ENCODE results near the gene TENM4. TPM values are rescaled to one million over a fixed set of nuclear protein-coding genes. Genes with fewer than 3 reads are reported as not detected.

The TENM4 gene
- total RNA-seq, 1 donor from 2014 or later: 11.9 TPM

DNA sequence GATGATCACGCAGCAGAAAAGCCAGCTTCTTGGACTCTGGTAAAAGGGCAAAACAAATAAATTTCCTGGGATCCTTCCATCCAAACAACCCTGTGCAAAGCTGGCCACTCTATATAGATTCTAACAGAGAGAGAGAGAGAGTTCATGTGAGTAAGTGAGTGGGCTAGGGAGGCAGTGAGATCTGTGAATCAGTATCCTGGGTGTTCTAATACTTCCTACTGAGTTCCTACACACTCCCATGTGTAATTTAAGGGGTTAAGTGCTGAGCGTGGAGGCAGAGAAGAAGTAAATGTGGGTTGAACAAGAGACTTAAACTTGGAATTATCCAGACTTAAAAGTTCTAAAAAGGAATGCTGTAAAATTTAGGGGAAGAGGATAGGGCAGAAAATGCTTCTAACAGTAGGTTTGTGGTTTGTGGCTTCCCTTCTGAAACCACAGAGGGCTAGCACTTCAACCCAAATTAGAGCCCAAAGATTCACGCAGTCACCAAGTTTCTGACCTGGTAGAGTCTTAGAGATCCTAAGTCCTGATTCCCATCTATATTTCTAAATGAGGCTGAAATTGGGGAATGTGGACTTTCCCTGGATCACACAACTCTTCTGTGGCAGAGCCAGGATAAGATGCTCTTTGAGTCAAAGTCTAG lies 413.9 kb downstream of the TENM4 start:
- H3K4me3 ChIP-seq: no peak overlapping the region
- DNase-seq (ENCODE audit: low spot score in 2 of 2): no peak
- H3K9me3 ChIP-seq: no peaks in the 10 kb centered on the region
- no peak for TF ChIP-seq CTCF (IDR thresholded peaks at IDR 0.05)
- no peak overlapping the region for H3K27ac ChIP-seq
- no peaks in the 10 kb centered on the region for H3K27me3 ChIP-seq
- intact Hi-C loops (cut with DNase I): no loop called here
- no peaks in the 10 kb centered on the region for H3K36me3 ChIP-seq
- peaks cover 0 to 6% of the 10 kb centered on the region in 2 donors for H3K4me1 ChIP-seq

- H3K9me3 ChIP-seq: no peaks in the 10 kb centered on the region
- DNase-seq (ENCODE audit: low spot score in 2 of 2): no peak
- no peak overlapping the region for H3K4me3 ChIP-seq
- no peaks in the 10 kb centered on the region for H3K27me3 ChIP-seq
- intact Hi-C loops (cut with DNase I): no loop called here
- no peak for TF ChIP-seq CTCF (IDR thresholded peaks at IDR 0.05)
- H3K36me3 ChIP-seq: no peaks in the 10 kb centered on the region
- H3K27ac ChIP-seq: no peak overlapping the region
- peaks cover 0 to 4% of the 10 kb centered on the region in 2 donors for H3K4me1 ChIP-seq
Observed at GRCh38 chr11:79025622-79026021, 415.2 kb downstream of the TENM4 start.

DNA sequence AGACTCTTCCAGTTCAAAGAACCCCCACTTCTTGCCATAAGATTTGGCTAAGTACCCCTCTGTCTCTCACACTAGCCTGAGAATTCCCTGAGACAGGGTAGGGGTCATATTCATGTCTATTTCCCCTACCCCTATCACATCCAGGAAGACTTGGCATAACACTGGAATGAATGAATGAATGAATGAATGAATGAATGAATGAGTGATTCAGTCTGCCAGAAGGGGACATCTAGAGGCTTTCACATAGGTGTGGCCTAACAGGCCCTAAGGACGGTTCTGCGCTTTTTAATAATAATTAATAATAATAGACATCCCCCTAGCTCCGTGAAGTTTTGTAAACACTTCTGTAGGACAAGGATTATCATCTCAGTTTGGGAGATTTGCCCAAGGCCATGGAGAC lies 415.7 kb downstream of the TENM4 start:
- Histone ChIP-seq H3K27ac (no peak overlapping the region), H3K27me3 (no peaks in the 10 kb centered on the region), H3K36me3 (no peaks in the 10 kb centered on the region), H3K4me1 (no peaks in the 10 kb centered on the region), H3K9me3 (no peaks in the 10 kb centered on the region), H3K4me3 (no peak overlapping the region)
- DNase-seq (ENCODE audit: low spot score in 2 of 2): no peak
- TF ChIP-seq CTCF (IDR thresholded peaks at IDR 0.05): no peak
- intact Hi-C loops (cut with DNase I): no loop called here

- intact Hi-C loops (cut with DNase I): no loop called here
- Histone ChIP-seq H3K4me3 (no peak overlapping the region), H3K27me3 (no peaks in the 10 kb centered on the region), H3K4me1 (no peaks in the 10 kb centered on the region), H3K27ac (no peak overlapping the region), H3K36me3 (no peaks in the 10 kb centered on the region), H3K9me3 (no peaks in the 10 kb centered on the region)
- no peak for TF ChIP-seq CTCF (IDR thresholded peaks at IDR 0.05)
- no peak for DNase-seq (ENCODE audit: low spot score in 2 of 2)
Observed at GRCh38 chr11:79022265-79022664, 418.6 kb downstream of the TENM4 start.

DNA sequence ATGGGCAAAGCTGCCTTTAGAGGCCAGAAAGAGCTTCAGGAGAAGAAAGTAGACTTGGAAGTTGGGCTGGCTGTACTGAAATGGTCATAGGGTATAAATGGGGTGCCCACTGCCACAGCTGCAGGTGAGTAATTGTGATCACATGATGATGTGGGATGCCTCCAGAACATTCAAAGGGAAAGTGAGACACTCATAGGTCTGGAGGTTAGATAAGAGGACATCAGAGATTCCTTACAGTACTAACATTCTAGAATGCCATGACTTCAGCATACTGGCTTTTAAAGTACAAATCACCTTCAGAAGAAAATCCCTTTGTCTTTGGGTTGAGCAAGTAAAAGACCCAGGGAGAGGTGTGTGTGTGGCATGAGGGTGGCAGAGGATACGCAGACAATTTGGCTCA lies 419.2 kb downstream of the TENM4 start:
- H3K36me3 ChIP-seq: no peaks in the 10 kb centered on the region
- TF ChIP-seq CTCF (IDR thresholded peaks at IDR 0.05): no peak
- no peaks in the 10 kb centered on the region for H3K4me1 ChIP-seq
- no peak overlapping the region for H3K4me3 ChIP-seq
- intact Hi-C loops (cut with DNase I): no loop called here
- DNase-seq (ENCODE audit: low spot score in 2 of 2): no peak
- no peak overlapping the region for H3K27ac ChIP-seq
- no peaks in the 10 kb centered on the region for H3K27me3 ChIP-seq
- no peaks in the 10 kb centered on the region for H3K9me3 ChIP-seq

- Histone ChIP-seq H3K27me3 (no peaks in the 10 kb centered on the region), H3K4me3 (no peak overlapping the region), H3K36me3 (no peaks in the 10 kb centered on the region), H3K9me3 (no peaks in the 10 kb centered on the region), H3K4me1 (no peaks in the 10 kb centered on the region), H3K27ac (no peak overlapping the region)
- intact Hi-C loops (cut with DNase I): no loop called here
- no peak for TF ChIP-seq CTCF (IDR thresholded peaks at IDR 0.05)
- DNase-seq (ENCODE audit: low spot score in 2 of 2): no peak
Observed at GRCh38 chr11:79019975-79020374, 420.9 kb downstream of the TENM4 start.
